Epidermal melanocyte (primary cell): ENCODE results near the gene MUC5B.
"Not testable (repeated sequence)": the region's sequence is repeated elsewhere in the genome, so short reads cannot be mapped to it uniquely, and the experiment has no call there.

ENCODE experiments used
- DNase-seq: peaks from one replicate; pipeline ENCODE4 v3.0.0; 2011; ENCODE audit warnings: low spot score; ENCODE audit not compliant: insufficient read length

Gene MUC5B

DNA sequence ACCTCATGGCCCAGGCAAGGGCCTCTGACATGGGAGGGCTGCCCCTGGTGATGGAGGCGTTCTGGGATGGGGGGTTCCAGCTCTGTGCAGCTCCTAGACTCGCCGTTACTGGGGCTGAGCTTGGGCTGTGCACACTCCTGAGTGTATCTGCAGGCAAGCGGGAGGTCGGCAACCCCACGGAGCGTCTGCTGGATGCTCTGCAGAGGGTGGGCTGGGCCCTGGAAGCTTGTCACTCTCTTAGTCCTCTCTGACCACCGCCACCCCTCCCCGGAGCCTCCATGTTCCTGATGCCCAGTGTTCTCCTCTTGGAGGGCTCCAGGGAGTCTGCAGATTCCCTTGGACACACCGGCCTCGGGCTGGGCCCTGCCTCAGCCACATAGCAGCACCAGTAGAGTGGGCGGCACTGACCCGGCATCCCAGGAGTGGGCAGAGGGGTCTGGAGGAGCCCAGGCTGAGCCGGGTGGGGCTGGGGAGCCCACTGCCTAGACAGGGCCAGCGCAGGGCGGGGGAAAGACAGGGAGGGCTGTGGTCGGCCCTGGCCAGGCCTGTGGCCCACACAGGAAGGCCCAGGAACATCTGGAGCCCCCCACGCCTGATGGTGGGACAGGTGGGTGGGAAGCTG is 20.6 kb upstream of the MUC5B start:
- DNase-seq, result no peak

DNA sequence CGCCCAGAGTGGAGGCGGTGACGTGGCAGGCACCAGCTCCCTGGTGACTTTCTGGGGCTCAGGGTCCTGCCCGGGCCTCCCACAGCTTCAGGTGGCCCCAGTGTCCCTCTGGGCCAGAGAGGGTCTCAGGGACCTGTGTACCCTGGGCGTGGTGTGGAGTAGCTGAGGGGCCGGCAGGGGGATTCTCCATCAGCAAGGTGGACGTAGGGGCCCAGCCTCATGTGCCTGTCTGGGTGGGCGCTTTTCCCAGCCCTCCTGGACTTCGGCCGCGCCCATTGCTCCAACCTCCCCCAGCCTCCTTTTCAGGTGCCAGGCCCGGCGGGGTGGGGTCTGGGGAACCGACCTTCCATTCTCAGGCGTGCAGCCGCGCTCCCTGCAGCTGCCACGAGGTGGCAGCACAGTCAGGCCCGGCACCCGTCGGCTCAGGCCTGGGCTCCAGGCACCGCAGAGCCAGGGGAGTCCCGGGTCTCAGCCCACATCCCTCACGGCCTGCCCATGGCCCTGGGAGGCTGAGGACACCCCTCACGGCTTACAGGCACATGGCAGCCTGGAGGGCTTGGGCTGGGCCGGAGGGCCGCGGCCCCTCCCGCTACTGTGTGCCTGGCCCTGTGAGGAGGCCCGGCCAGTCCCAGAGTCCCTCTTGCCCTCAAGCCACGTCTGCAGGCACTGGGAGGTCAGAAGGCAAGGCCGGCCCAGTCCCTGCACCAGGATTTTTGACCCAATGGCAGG is 19.9 kb upstream of the MUC5B start:
- peak; percentile 54 for DNase-seq

DNA sequence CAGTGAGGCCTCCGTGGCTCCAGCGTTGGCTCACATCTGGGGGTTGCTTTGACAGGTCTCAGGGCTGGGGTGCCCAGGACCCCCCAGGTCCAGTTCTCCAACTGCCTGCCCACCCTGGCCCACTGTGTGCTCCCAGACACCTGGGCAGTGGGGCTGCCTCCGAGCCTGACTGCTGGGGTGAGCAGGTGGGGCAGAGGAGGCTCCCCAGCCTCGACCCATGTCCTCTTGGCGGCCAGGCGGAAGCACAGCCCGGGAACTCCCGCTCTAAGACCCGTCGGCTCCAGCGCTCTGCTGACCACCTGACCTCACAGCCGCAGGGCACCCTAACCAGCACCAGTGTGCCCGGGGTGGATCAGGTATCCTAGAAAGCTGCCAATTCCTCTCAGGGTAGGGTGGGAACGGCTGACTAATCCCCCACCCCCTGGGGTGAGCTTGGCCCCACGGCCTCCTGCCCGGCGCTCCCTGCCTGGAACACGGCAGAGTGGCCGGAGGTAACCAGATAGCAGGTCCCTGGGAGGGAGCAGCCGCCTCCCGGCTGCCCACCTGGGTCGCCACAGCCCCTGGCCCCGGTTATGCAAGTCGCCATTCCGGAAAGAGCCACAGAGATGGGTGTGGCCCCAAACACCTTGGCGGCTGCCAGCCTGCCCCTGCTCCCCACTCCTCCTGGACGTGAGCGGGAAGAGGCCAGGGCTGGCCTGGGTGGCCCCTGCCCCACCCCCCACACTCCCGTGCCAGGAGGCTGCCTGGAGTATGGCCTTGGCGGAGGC is 19.2 kb upstream of the MUC5B start:
- DNase-seq, result no peak

DNA sequence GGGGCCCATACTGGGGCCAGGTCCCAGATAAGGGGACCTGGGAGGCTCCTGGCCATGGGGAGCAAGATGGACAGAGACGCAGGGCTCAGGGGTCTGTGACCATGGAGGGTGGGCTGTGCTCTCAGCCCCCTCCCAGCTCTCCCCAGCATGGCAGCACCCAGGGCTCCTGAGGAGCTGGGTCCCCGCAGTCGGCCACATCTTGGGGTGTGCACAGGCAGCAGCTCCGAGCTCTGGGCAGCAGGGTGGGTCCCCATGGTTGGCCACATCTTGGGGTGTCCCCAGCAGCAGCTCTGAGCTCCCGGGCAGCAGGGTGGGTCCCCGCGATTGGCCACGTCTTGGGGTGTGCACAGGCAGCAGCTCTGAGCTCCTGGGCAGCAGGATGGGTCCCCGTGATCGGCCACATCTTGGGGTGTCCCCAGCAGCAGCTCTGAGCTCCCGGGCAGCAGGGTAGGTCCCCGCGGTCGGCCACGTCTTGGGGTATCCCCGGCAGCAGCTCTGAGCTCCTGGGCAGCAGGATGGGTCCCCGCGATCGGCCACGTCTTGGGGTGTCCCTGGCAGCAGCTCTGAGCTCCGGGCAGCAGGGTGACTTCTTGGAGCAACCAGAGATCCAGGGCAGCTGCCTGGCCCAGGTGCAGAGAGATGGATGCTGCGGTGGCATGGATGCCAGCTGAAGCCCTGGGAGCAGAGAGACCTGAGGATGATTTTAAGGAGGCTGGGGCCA is 18.3 kb upstream of the MUC5B start:
- no peak for DNase-seq

DNA sequence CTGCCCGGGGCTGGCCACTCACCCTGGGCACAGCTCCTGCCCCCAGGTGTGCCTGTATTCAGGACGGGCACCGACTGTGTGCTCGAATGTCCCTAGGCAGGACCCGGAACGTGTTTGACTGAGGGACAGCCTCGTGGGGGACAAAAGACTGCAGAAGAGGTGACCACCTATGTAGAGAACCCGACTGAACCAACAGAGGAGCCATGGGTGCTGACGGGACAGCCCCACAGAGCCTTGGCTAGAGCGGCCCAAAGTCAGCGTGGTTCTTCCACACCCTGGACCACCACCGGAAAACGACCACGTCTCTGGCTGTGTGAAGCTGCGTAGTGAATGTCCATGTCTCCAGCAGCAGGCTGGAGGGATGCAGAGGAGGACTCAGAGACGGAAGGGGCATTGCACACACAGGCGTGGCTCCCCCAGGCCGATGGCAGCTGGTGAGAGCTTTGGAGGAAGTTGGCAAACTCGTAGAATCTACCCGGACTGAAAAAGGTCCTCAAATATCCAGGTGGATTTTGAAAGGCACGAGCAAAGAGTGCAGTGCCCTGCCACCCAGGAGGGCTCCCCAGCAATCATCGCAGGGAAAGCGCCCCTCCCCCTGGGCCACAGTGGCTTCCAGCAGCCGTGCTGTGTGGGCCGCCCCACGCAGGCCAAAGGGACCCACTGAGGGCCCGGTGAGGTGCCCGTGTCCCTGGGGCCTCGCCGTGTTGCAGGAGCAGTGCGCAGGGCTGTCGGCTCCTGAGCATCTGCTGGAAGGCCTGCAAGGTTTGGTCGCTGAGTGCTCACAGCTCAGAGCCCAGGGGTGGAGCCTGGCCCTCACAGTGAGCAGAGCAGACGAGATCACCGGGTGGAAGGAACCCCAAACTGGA is 17.5 kb upstream of the MUC5B start:
- DNase-seq, result no peak

DNA sequence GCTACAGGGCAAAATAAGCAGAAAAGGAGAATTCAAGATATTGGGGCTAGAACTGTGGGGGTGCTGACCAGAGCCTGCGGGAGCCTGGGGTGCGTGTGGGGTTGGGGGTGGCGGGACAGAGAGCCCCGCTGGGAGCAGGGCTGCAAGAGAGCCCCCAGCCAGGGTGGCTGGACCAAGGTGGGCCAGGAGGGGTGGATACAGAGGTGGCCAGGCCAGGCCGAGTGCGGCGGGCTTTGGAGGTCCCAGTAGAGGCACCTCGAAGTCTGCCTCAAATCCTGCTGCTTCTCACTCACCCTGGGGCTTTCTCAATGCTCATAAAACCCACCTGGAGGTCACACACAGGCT is 16.9 kb upstream of the MUC5B start:
- DNase-seq, result no peak

DNA sequence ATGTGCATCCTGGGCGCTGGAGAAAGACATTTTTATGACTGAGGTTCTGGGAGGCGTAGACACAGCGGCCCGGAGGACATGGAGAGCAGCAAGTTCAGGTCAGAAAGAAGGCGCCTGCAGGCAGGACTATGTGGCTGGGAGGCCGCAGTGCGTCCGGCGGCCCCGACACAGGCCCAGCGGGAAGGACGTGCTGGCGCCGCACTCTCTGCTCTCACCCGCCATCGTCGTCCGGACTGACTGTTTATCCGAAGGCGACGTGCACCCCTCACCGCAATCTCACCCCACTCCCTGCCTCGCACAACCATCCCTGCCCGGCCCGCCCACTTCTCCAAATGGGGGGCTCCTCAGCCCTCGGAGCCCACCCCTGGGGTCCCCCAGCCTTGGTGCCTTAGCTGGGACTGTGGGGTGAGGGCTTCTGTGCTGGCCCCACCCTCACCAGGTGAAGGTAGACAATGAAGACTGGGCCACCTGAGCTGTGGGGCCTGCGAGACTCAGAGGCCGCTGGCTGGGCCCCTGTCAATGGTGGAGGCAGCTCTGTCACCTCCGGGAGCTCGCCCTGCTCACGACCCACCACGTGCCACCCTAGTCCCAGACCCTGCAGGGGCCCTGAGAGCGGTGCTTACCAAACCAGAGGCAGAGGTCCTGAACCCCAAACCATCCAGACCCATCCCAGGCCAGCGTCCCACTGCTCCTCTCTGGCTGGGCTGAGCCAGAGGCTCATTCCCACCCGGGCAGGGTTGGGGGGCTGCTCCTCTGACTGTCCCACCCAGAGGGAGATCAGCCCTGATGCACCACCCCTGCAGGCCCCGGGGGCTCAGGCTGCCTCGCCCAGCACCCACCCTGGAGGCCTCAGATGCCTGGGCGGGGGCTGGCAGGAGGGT is 16.2 kb upstream of the MUC5B start:
- no peak for DNase-seq

DNA sequence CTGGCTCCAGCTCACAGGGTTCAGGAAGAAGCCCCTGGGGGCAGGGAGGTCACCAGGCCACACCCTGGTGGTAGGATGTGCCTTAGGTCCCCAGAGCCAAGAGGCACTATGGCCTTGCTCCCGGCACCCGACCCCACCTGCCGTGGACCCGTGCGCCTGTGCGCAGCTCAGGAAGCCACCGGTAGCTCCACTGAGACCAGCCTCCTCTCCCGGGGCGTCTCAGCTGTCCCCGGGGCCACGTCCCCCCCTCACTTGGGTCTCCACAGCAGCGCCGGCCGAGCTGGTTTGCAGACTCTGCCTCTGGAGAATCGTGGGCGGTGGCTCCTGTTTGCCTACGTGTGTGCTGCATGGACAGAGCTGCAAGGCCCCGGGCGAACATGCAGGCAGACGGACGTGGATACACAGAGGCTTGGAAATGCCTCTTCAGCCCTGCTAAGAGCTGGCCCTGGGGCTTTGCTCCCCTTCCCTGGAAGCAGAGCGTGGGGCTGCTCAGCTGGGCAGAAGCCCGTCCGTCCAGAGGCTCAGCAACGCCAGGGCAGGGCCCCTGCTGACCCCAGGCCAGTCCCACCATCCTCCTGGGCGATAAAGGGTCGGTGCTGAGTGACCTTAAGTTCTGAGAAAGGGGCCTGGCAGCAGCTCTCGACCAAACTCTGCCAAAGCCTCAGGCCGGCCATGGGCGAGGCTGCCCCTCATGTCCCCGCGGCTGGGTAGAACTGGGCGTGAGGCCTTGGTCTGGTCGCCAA is 15.3 kb upstream of the MUC5B start:
- no peak for DNase-seq

DNA sequence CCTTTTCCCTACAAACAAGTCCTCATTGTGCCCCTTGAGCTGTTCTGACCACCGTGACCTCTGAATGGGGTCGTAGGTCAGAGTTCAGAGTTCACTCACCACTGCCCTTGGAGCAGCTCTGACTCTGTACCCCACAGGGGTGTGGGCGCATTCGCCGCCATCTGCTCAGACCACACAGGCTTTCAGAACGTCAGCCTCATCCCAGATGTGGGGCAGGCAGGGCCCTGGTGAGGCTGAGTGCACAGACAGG is 14.8 kb upstream of the MUC5B start:
- no peak for DNase-seq

DNA sequence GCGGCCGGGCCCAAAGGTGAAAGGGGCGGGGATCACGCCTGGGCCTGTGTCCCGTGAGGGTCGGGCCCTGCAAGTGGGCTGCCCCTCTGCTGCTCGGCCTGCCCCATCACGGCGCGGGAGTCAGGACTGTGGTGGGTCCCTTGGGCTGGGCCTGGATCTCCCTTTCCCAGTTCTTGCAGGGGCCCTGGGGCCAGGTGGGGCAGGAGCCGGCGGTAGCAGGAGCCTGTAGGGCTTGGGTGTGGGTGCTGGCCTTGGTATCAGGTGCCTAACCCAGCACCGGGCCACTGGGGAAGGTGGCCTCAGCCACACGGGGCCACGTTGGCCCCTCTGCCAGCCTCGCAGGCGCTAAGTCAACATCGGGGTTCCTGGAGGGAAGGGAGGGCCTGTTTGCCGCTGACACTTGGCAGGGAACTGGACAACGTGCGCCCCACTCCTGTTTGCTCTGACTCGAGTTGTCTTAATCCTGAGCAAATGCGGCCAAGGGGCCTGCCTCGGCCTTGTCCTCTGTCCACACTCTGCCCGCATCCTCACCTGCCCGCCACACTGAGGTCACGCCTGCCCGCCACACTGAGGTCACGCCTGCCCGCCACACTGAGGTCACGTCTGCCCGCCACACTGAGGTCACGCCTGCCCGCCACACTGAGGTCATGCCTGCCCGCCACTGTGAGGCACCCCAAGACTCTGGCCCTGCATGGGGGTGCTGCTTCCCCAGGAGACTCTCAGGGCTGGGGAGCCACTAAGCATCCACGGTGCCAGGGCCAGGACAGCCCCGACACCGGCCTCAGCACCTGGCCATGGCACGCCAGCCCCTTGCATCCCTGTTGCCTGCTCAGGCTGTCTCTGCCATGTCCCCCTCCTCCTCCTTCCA is 14.2 kb upstream of the MUC5B start:
- no peak for DNase-seq

DNA sequence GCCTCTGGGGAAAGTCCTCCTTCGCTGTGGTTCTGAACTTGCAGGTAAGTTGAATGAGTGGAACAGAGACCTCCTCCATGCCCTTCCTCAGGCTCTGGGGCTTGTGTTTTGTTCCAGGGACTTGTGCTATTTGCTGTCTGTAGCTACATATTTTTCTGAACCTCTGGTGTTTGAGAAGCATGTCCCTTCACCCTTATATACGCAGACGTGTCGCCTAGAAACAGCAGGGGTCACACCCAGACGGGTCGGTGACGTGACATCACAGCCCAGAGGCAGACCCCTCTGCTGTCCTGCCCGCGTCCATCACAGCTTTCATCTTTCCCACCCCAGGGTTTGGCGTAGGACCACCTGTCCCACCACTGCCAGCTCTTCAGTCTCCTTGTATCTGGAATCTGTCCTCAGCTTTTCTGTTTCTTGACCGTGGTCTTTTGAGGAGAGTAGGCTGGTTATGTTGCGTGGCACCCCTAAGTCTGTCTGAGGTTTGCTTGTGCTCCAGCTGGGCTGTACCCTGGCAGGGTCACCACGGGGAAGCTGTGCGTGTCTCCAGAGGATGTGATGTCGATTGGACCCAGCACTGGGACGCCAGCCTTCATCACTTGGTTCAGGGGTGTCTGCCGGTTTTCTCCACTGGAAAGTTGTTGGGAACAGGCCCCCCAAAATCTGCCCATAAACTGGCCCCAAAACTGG is 13.4 kb upstream of the MUC5B start:
- no peak for DNase-seq

DNA sequence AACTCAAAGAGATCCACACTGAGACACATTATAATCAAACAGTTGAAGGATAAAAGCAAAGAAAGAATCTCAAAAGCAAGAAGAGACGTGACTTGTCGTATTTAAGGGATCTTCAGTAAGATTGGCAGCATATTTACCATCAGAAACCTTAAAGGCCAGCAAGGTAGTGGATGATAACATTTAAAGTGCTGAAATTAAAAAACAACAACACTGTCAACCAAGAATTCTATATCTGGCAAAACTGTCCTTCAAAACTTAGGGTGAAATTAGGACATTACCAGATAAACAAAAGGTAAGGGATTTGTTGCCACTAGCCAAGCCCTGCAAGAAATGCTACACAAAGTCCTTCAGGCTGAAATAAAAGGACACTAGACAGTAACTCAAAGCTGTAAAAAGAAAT is 11.0 kb upstream of the MUC5B start:
- DNase-seq, result no peak

DNA sequence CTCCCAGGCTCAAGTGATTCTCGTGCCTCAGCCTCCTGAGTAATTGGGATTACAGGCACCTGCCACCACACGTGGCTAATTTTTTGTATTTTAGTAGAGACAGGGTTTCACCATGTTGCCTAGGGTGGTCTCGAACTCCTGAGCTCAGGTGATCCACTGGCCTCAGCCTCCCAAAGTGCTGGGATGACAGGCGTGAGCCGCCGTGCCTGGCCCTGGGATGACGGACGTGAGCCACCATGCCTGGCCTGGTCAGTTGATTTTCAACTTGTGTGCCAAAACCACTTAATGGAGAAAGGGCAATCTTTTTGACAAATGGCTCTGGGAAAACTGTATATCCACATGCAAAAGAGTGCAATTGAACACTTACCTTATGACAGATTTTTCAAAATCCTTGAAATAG is 7.0 kb upstream of the MUC5B start:
- not testable (repeated sequence) for DNase-seq

DNA sequence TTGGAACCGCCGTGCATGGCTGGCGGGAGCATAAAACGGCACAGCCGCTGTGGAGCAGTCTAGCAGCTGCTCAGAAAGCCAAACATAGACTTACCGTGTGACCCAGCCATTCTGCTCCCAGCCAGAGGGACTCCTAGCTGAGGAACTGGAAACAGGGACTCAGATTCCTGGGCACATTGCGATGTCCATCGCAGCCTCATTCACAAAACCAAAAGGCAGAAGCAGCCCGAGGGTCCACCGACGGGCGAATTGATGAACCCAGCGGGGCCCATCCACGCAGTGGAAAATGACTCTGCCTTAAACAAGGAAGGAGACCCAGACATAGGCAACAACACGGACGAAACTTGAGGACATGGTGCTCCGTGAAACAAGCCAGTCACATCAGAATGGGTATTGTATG is 5.7 kb upstream of the MUC5B start:
- no peak for DNase-seq

DNA sequence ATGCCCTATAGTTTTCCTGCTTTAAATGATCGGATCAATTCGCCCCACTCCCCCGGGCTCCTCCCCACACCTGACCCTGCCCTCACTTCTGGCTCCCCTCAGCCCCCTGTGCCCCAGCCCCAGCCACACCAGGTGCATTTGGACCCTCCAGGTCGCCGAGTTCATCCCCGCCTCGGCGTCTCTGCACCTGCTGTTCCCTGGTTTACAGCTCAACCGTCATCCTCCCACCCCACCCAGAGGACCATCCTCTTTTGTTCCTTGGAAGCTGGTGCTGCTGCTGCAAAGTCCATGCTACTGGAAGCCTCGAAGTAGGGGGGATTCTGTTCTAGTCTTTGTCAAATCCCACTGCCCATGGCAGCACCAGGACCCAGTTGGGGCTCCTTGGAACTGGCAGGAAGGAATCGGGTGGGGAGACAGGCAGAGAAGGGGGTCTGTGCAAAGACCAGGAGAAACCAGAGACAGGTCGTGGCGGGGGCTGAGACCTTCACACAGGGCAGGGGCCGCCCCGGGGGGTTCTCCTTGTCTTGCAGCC is 4.5 kb upstream of the MUC5B start:
- no peak for DNase-seq

DNA sequence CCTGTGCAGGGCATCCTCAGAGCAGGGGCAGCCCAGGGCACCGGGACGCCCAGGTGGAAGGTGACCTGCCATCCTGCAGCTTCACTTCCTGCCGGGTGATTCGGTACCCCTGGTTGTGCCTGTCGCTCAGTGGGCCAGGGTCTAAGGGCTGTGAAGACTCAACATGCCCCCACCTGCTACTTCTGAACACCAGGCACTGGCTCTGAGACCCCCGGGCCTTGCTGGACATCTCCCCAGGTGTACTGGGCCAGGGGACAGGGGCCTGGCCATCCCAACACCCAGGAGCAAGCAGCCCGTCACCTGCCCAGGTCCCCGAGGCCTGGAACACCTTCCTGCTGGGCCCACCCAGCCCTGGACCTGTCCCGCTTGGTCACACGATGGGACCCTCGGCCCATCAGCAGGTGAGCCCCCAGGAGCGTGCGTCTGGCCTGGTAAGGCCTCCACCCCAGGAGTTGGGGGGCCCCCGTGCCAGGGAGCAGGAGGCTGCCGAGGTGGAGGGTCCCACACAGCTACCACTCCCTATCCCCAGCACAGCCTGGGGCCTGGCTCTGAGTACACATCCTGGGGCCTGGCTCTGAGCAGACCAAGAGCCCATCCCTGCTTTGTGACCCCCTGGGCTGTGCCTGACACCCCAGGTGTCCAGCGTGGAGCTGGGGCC is 3.9 kb upstream of the MUC5B start:
- DNase-seq, result no peak

DNA sequence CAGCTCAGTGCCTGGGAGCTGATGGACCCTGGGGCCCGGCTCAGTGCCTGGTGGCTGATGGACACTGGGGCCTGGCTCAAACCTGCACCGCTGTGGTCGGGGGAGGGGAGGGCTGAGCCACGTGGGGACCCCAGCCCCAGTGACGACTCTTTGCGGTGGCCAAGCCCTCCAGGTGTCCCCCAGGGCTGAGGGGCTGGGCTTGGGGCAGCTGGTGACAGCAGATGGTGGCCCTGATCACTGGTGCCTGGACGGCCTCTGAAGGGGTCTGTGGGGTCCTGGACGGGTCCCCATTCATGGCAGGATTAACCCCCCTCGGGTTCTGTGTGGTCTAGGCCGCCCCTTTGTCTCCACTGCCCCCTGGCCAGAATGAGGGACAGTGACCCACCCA is 3.4 kb upstream of the MUC5B start:
- no peak for DNase-seq
